Regular cardiac myocyte (primary cell): ENCODE measurements around the gene MRPS2. TPM values are rescaled to one million over a fixed set of nuclear protein-coding genes. Genes with fewer than 3 reads are reported as not detected.

Experiments used
- total RNA-seq: library from RNA; depleted of rRNA; stranded (reverse); fragments of >200 nt; gene quantifications from 2 replicates; pipeline ENCODE4 v1.2.3, GENCODE V29; 2014

MRPS2 gene
- 9.6 and 19.9 TPM in 2 replicates for total RNA-seq

GRCh38 chr9:135500525-135501260 lies at the start of gene MRPS2:
Gene MRPS2 (plus strand): TSS chr9:135500682. CDS start chr9:135500711, 29 bp downstream.

GRCh38 chr9:135479469-135480052 lies 20.9 kb upstream of the MRPS2 start, which contains the start of gene PPP1R26:
Gene PPP1R26 (plus strand): TSS chr9:135479782. CDS start chr9:135484511, 4,729 bp downstream.

GRCh38 chr9:135520916-135521607 lies 20.6 kb downstream of the MRPS2 start, which contains the start of gene LCN1:
Gene LCN1 (plus strand): TSS chr9:135521440. CDS start chr9:135521498, 58 bp downstream.

GRCh38 chr9:135545646-135546176 lies 45.2 kb downstream of the MRPS2 start, which contains the start of gene OBP2A:
Gene OBP2A (plus strand): TSS chr9:135546126. CDS start chr9:135546181, 55 bp downstream.

Other genes starting within 250 kb of the MRPS2 start
- gene PPP1R26, start 20.9 kb upstream of the MRPS2 start, total RNA-seq, result 11.0 and 13.2 TPM in 2 replicates
- gene LCN1, start 20.8 kb downstream of the MRPS2 start, total RNA-seq, result under 0.01 TPM in 1 of 2 replicates, not detected in the other
- not detected in 2 replicates for gene OBP2A, start 45.4 kb downstream of the MRPS2 start, total RNA-seq
- gene PAEP, start 61.1 kb downstream of the MRPS2 start, total RNA-seq, result not detected in 2 replicates
- gene GLT6D1, start 138.9 kb downstream of the MRPS2 start, total RNA-seq, result not detected in 2 replicates
- gene LCN9, start 162.6 kb downstream of the MRPS2 start, total RNA-seq, result not detected in 2 replicates
- gene SOHLH1, start 198.8 kb downstream of the MRPS2 start, total RNA-seq, result not detected in 2 replicates
- gene KCNT1, start 201.5 kb downstream of the MRPS2 start, total RNA-seq, result not detected in 2 replicates